ENCODE measurements around the gene C1orf210.

C1orf210 gene

DNA sequence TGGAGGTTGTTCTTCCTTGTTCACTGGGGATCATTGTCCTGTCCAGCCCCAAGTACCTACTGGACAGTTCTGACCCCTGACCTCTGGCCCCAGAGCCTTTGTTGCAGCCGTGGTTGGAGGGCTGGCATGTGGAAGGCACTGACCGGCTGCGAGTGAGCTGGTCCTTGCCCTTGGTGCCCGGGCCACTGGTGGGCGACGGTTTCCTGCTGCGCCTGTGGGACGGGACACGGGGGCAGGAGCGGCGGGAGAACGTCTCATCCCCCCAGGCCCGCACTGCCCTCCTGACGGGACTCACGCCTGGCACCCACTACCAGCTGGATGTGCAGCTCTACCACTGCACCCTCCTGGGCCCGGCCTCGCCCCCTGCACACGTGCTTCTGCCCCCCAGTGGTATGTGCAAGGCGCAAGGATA lies 26.8 kb upstream of the C1orf210 start:
- DNase-seq (ENCODE audit: low read depth) = no peak

DNA sequence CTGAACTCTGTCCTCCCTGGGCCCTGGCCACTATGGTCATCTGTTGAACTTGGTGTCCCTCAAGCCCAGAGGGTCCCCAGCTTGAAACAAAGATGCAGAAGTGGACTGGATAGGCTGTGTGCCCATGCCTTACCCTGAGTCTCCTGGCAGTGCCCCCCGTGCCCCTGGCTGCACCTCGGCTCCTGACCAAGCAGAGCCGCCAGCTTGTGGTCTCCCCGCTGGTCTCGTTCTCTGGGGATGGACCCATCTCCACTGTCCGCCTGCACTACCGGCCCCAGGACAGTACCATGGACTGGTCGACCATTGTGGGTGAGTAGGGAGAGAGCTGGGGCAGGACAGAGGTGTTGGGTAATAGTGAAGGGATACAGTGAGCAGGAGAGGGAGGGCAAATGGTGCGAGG lies 26.1 kb upstream of the C1orf210 start:
- no peak for DNase-seq (ENCODE audit: low read depth)

GRCh38 chr1:43309405-43310025 lies 24.1 kb upstream of the C1orf210 start:
- no peak for DNase-seq (ENCODE audit: low read depth)

- DNase-seq (ENCODE audit: low read depth) = no peak
Measured at GRCh38 chr1:43308635-43309404, 23.4 kb upstream of the C1orf210 start.

DNA sequence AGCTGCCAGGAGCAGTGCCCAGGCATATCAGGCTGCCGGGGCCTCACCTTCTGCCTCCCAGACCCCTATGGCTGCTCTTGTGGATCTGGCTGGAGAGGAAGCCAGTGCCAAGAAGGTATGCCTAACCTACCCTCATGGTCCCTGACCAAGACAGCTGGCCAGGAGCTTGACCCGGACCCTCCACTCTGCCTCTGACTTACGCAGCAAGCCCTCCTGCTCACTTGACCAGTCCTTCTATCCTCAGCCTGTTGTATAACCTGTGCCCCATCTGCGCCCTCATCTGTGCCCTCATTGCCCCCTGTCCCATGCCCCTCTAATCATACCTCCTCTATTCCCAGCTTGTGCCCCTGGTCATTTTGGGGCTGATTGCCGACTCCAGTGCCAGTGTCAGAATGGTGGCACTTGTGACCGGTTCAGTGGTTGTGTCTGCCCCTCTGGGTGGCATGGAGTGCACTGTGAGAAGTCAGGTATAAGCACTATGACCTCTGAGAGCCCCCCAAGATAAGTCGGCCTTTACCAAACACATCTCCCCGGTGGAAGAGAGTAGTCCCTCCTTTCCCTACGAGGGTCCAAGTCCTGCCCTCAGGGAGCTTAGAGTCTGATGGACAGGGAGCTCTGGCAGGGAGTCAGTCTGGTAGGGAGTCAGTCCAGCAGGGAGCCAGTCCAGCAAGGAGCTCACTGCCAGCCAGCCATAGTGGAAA lies 22.2 kb upstream of the C1orf210 start:
- no peak for DNase-seq (ENCODE audit: low read depth)

DNA sequence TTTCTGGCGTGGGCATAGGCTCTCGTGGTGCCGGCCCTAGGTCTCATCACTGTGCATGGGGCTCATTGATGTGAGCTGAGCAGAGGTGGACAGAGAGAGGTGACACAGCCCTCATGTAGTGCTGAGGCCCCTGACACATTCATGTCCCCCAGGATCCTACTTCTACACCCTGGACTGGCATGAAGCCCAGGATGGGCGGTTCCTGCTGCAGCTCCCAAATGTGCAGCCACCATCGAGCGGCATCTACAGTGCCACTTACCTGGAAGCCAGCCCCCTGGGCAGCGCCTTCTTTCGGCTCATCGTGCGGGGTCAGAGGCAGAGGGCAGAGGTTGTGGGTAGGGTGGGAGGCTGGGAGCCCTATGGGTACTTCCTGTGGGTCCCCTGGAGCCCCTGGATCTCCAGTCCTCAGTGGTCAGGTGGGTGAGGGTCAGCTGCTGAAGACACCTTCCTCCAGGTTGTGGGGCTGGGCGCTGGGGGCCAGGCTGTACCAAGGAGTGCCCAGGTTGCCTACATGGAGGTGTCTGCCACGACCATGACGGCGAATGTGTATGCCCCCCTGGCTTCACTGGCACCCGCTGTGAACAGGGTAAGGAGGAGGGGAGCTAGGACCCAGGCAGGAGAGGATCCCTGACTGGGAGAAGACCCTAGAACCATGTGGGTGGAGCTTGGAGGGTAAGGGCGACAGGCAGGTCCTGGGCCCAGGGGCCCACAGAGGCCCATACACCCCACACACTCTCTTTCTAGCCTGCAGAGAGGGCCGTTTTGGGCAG lies 21.5 kb upstream of the C1orf210 start:
- no peak for DNase-seq (ENCODE audit: low read depth)

DNA sequence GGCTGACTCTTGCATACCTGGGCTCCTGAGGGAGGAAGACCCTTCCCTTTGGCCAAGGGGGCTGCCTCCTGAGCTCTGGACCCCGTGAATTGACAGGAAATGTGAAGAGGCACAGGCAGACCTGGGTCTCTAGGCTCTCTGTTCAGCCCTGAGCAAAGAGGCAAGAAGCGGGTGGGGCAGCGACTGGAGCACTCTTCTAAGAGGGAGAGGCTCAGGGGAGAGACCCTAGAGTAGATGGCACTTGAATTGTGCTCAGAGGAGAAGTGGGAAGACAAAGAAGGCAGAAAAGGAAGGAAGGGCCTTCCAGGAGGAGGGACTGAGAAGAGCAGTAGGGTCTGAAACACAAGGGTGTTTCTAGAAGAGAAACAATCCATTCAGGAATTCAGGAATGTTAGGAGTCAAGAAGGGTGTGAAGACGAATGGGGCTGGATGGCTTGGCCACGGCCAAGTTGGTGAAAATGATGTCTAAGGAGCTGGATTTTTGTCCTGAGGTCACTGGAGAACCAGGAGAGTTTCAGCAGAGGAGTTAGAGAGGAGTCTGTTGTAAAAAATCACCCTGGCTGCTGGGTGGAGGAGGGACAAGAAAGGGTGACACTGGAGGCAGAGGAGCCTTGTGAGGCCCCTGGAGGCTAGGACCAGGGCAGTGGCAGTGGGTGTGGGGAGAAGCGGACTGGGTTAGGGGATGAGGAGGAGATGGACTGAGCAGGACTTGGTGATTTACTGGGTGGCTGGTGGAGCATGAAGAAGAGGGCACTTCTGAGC lies 20.7 kb upstream of the C1orf210 start:
- no peak for DNase-seq (ENCODE audit: low read depth)

DNA sequence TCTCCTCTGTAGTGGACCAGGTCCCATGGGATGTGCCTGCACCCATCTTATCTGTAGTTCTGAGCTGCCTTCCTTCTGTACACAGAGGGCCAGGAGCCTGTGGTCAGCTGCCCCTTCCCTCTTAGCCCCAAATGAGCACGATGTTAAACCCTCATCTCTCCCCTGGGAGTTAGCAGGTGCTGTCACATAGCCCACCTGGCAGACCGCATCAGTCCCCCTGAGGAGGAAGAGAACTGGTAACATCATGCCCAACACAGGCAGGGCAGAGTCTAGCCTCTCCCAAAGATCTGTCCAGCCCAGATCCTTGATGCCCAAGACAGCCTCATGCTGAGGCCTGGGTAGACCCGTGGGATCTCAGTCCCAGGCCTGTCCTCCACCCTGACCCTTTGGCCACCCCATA lies 20.1 kb upstream of the C1orf210 start:
- DNase-seq (ENCODE audit: low read depth) = no peak

DNA sequence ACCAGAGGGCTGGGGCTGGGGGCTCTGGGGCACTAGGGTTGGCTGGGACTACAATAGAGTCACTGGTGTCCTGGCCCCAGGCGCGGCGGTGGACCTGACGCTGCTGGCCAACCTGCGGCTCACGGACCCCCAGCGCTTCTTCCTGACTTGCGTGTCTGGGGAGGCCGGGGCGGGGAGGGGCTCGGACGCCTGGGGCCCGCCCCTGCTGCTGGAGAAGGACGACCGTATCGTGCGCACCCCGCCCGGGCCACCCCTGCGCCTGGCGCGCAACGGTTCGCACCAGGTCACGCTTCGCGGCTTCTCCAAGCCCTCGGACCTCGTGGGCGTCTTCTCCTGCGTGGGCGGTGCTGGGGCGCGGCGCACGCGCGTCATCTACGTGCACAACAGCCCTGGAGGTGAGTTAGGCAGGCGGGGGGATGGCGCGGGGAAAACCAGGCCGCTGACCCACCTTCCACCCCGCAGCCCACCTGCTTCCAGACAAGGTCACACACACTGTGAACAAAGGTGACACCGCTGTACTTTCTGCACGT lies 19.5 kb upstream of the C1orf210 start:
- no peak for DNase-seq (ENCODE audit: low read depth)

- DNase-seq (ENCODE audit: low read depth) = no peak
Measured at GRCh38 chr1:43304314-43304681, 18.9 kb upstream of the C1orf210 start.

GRCh38 chr1:43303471-43304313 lies 18.3 kb upstream of the C1orf210 start:
- no peak for DNase-seq (ENCODE audit: low read depth)

GRCh38 chr1:43302721-43303470 lies 17.5 kb upstream of the C1orf210 start:
- no peak for DNase-seq (ENCODE audit: low read depth)

DNA sequence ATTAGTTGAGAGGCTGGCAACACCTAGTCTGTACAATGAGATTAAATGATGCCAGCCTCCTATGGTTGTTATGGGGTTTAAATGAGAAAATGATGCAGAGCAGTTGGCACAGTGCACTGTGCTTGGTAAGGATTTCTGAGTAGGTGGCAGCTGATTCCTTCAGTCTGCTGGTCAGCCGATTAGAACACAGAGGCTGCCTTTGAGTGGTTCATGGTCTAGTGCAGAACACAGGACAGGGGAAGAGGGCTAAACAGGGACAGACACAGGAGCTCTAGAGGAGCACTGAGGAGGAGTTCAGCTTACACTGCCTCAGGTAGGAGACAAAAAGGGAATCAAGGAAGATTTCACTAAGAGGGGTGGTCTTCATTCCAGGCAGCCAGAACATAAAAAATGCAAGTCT lies 16.8 kb upstream of the C1orf210 start:
- no peak for DNase-seq (ENCODE audit: low read depth)

DNA sequence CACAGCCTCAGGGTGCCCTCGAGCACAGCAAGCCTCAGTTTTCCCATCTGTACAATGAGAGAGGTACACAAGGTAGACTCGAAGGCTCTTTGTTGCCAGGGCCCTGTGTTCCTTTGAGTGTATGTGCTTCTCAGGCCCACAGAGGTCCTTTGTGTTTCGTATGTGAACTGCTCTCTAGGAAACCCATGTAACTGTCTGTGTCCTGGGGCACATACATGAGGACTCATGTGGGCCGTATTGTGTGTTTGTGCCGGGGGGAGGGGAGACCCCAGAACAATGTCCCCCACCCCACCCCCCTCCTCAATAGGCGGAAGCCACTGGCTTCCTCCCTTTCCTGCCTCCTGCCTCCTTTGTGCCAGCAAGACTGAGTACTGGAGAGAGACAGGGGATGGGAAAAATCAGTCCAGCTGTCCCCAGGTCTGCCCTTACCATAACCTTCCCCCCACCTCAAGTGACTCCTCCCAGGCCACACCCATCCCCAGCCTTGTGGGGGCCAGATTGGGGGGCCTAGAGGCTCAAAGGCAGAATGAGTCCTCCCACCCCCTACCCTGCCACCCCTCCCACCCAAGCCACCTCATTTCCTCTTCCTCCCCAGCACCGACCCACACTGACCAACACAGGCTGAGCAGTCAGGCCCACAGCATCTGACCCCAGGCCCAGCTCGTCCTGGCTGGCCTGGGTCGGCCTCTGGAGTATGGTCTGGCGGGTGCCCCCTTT lies 15.2 kb upstream of the C1orf210 start, which contains the start of gene TIE1:
Gene TIE1 (plus strand): TSS at position 605 of the 717 bp plus-strand sequence. CDS start 90 bp downstream, at position 695.
- DNase-seq (ENCODE audit: low read depth) = no peak

GRCh38 chr1:43299101-43299500 lies 13.7 kb upstream of the C1orf210 start:
- DNase-seq (ENCODE audit: low read depth) = no peak

DNA sequence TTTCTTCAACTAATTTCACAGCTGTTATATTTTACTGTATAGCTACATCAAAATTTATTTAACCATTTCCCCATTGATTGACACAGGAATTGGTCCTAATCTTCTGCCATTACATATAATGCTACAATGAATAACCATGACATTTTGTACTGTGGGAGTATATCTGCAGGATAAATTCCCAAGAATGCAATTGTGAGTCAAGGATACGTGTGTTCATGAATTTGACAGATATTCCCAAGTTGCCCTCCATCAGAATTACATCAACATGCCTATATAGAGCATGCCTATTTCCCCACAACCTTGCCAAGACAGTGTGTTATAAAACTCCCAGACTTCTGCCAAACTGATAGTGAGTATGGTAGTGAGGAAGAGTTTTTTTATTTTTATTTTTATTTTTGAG lies 12.7 kb upstream of the C1orf210 start:
- no peak for DNase-seq (ENCODE audit: low read depth)

- no peak for DNase-seq (ENCODE audit: low read depth)
Measured at GRCh38 chr1:43296207-43296606, 10.8 kb upstream of the C1orf210 start.

DNA sequence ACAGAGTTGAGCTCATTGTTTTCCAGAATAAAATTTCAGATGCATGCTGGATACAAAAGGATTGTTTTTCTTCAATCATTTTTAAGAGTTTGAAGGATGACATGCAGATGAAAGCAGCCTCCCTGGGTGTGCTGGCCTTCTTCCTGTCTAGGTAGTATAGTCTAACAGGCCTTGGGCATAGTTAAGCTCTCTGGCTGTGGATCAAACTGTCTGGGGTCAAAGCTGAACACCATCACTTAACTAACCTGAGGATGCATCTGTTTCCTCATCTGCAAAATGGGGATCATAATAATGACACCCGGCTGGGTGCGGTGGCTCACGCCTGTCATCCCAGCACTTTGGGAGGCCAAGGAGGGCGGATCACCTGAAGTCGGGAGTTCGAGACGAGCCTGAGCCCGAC lies 9.4 kb upstream of the C1orf210 start:
- no peak for DNase-seq (ENCODE audit: low read depth)

All from activated T-helper 9 cell treated with anti-CD3 and anti-CD28 coated beads, Interleukin-2, amount 50 U/mL, for 16 hours (primary cell).